GM12878 (cell line): ENCODE results near the gene CENPH. TPM values are rescaled to one million over a fixed set of nuclear protein-coding genes. Genes with fewer than 3 reads are reported as not detected.
A peak's percentile ranks its signal among the peaks of the same experiment; 100 is the strongest.

Experiments
- CBX5 ChIP-seq: sonication (generic); IDR thresholded peaks from 2 replicates; pipeline ENCODE4 v1.6.1; 2016; ENCODE audit warnings: low read depth, moderate library complexity, mild to moderate bottlenecking, inconsistent platforms
- CHD2 ChIP-seq: IDR thresholded peaks from 2 replicates; pipeline ENCODE4 v1.6.1; 2011; ENCODE audit warnings: low read depth, low read length, improper control_type of control experiment, borderline replicate concordance
- CREM ChIP-seq: IDR thresholded peaks from 2 replicates; pipeline ENCODE4 v1.6.1; 2014; ENCODE audit warnings: antibody characterized with exemption, low read depth
- PML ChIP-seq: IDR thresholded peaks from 2 replicates; pipeline ENCODE4 v1.6.1; 2012; ENCODE audit warnings: low read length, inconsistent platforms
- RCOR1 ChIP-seq: conservative IDR thresholded peaks from 2 replicates; pipeline ENCODE4 v1.6.1; 2012; ENCODE audit warnings: low read depth, low read length, improper control_type of control experiment
- TARDBP ChIP-seq: IDR thresholded peaks from 2 replicates; pipeline ENCODE4 v1.6.1; 2016; ENCODE audit warnings: borderline replicate concordance
- TBL1XR1 ChIP-seq: IDR thresholded peaks from 2 replicates; pipeline ENCODE4 v1.6.1; 2012; ENCODE audit warnings: low read depth, low read length, improper control_type of control experiment
- TCF12 ChIP-seq: IDR thresholded peaks from 2 replicates; pipeline ENCODE4 v1.6.1; 2011; ENCODE audit warnings: low read depth, mild to moderate bottlenecking, low read length
- ZZZ3 ChIP-seq: IDR thresholded peaks from 2 replicates; pipeline ENCODE4 v1.6.1; 2011; ENCODE audit warnings: low read depth; ENCODE audit not compliant: control insufficient read depth, insufficient read length
- polyA plus RNA-seq, 11 experiments: library from polyadenylated mRNA; depleted of rRNA in 4 of 11; unstranded in 6 of 11; stranded (reverse) in 5 of 11; fragments of >200 nt; fragmentation: Nextera tagmentation in 4 of 11; fragmentation: Illumina TruSeq in 1 of 11; extraction: Ambion mirVana in 4 of 11; extraction: Trizol in 1 of 11; gene quantifications; 1 replicate in 1 of 11; 2 replicates in 10 of 11; pipeline versions ENCODE4 v1.2.1 to v1.2.3, GENCODE V29; 2011 to 2016; ENCODE audit warnings: inconsistent platforms in 2 of 11, missing spikeins in 2 of 11, low read depth in 1 of 11
- total RNA-seq, 4 experiments: library from RNA; depleted of rRNA in 3 of 4; stranded (reverse); fragments of >200 nt in 3 of 4; fragmentation: Illumina TruSeq in 1 of 4; extraction: Trizol in 1 of 4; gene quantifications; 2 replicates each; pipeline versions ENCODE4 v1.2.1 to v1.2.3, GENCODE V29; 2013 to 2021
- TF ChIP-seq, protein P1 (sequence below): fragments of 150-350 bp; IDR thresholded peaks from 2 replicates; pipeline ENCODE4 v1.6.1; 2014; ENCODE audit warnings: mild to moderate bottlenecking, low read depth, low read length
- TF ChIP-seq, protein P2 (sequence below): IDR thresholded peaks from 2 replicates; pipeline ENCODE4 v1.6.1; 2011; ENCODE audit warnings: borderline replicate concordance, low read depth, mild to moderate bottlenecking, moderate library complexity, mixed read lengths, low read length; ENCODE audit not compliant: insufficient read depth; ENCODE audit errors: extremely low read length
- TF ChIP-seq, protein P3 (sequence below): IDR thresholded peaks from 2 replicates; pipeline ENCODE4 v1.6.1; 2012; ENCODE audit warnings: mild to moderate bottlenecking, low read depth, low read length
- TF ChIP-seq, protein P4 (sequence below): IDR thresholded peaks from 2 replicates; pipeline ENCODE4 v1.6.1; 2012; ENCODE audit warnings: low read depth, low read length, improper control_type of control experiment
- TF ChIP-seq, protein P5 (sequence below): fragments of 450-650 bp; IDR thresholded peaks from 2 replicates; pipeline ENCODE4 v1.6.1; 2016; ENCODE audit warnings: mild to moderate bottlenecking, moderate library complexity, borderline replicate concordance
- TF ChIP-seq, protein P6 (sequence below): fragments of 450-650 bp; IDR thresholded peaks from 2 replicates; pipeline ENCODE4 v1.6.1; 2017; ENCODE audit warnings: mild to moderate bottlenecking, low read depth, inconsistent platforms; ENCODE audit not compliant: poor library complexity, severe bottlenecking

The CENPH gene
- total and polyA plus RNA-seq, 10 of the 15 experiments (the other 5 are each of a cell fraction or from before 2014, with no cell fraction given) = 7.3 to 65.6 (median 45.9) TPM

DNA sequence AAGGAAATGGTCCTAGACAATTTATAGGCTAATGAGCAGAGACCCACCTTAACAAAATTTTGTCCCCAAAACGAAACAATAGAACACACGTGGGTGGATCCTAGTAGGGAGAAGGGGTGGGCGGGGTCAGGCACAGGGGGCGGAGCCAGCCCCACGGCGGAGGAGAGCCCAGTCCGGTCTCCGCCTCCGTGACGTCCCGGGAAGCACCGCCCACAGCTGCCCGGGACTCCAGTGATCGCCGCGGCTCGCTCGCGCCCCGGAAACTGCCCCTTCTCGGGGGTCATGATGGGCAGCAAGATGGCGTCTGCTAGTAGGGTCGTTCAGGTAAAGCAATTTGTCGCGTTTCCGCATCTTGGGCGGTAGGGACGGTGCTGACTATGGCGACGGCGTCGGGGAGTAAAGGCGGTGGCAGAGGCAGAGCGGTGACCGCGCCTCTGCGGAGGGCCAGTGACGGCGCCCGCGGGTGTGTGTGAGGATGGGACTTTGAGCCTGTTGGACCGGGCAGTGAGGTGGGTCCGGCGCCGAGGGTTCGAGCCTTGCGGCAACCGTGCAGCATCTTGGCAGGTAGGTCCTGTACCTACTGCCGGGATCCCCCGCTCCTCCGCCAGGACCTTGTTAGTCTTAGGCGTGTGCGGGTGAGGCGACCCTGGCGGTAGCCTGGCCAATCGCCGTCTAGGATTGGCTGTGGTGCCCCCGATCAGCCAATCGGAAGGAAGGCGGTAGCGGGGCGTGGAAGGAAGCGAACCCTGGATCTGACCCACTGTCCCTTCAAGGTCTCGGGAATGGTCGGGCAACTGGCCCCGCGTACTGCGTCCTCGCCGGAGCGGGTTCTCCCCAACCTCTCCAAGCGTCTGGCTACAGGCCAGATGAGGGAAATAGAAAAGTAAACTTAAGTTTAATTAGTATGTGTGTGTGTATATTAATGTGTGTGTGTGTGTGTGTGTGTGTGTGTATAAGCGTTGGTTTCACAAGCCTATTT is 28.5 kb downstream of the CENPH start (continued):
- peak; percentile 81 for TF ChIP-seq PML
- TF ChIP-seq, protein P1, sequence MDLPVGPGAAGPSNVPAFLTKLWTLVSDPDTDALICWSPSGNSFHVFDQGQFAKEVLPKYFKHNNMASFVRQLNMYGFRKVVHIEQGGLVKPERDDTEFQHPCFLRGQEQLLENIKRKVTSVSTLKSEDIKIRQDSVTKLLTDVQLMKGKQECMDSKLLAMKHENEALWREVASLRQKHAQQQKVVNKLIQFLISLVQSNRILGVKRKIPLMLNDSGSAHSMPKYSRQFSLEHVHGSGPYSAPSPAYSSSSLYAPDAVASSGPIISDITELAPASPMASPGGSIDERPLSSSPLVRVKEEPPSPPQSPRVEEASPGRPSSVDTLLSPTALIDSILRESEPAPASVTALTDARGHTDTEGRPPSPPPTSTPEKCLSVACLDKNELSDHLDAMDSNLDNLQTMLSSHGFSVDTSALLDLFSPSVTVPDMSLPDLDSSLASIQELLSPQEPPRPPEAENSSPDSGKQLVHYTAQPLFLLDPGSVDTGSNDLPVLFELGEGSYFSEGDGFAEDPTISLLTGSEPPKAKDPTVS = no peak
- no peak for TF ChIP-seq CBX5
- TF ChIP-seq, protein P2, sequence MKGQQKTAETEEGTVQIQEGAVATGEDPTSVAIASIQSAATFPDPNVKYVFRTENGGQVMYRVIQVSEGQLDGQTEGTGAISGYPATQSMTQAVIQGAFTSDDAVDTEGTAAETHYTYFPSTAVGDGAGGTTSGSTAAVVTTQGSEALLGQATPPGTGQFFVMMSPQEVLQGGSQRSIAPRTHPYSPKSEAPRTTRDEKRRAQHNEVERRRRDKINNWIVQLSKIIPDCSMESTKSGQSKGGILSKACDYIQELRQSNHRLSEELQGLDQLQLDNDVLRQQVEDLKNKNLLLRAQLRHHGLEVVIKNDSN = no peak
- no peak for TF ChIP-seq TBL1XR1
- no peak for TF ChIP-seq ZZZ3
- TF ChIP-seq, protein P3, sequence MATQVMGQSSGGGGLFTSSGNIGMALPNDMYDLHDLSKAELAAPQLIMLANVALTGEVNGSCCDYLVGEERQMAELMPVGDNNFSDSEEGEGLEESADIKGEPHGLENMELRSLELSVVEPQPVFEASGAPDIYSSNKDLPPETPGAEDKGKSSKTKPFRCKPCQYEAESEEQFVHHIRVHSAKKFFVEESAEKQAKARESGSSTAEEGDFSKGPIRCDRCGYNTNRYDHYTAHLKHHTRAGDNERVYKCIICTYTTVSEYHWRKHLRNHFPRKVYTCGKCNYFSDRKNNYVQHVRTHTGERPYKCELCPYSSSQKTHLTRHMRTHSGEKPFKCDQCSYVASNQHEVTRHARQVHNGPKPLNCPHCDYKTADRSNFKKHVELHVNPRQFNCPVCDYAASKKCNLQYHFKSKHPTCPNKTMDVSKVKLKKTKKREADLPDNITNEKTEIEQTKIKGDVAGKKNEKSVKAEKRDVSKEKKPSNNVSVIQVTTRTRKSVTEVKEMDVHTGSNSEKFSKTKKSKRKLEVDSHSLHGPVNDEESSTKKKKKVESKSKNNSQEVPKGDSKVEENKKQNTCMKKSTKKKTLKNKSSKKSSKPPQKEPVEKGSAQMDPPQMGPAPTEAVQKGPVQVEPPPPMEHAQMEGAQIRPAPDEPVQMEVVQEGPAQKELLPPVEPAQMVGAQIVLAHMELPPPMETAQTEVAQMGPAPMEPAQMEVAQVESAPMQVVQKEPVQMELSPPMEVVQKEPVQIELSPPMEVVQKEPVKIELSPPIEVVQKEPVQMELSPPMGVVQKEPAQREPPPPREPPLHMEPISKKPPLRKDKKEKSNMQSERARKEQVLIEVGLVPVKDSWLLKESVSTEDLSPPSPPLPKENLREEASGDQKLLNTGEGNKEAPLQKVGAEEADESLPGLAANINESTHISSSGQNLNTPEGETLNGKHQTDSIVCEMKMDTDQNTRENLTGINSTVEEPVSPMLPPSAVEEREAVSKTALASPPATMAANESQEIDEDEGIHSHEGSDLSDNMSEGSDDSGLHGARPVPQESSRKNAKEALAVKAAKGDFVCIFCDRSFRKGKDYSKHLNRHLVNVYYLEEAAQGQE = no peak
- TF ChIP-seq, protein P4, sequence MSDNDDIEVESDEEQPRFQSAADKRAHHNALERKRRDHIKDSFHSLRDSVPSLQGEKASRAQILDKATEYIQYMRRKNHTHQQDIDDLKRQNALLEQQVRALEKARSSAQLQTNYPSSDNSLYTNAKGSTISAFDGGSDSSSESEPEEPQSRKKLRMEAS = peak; percentile 44; the same call in 1 of the 2 replicates
- TF ChIP-seq, protein P5, sequence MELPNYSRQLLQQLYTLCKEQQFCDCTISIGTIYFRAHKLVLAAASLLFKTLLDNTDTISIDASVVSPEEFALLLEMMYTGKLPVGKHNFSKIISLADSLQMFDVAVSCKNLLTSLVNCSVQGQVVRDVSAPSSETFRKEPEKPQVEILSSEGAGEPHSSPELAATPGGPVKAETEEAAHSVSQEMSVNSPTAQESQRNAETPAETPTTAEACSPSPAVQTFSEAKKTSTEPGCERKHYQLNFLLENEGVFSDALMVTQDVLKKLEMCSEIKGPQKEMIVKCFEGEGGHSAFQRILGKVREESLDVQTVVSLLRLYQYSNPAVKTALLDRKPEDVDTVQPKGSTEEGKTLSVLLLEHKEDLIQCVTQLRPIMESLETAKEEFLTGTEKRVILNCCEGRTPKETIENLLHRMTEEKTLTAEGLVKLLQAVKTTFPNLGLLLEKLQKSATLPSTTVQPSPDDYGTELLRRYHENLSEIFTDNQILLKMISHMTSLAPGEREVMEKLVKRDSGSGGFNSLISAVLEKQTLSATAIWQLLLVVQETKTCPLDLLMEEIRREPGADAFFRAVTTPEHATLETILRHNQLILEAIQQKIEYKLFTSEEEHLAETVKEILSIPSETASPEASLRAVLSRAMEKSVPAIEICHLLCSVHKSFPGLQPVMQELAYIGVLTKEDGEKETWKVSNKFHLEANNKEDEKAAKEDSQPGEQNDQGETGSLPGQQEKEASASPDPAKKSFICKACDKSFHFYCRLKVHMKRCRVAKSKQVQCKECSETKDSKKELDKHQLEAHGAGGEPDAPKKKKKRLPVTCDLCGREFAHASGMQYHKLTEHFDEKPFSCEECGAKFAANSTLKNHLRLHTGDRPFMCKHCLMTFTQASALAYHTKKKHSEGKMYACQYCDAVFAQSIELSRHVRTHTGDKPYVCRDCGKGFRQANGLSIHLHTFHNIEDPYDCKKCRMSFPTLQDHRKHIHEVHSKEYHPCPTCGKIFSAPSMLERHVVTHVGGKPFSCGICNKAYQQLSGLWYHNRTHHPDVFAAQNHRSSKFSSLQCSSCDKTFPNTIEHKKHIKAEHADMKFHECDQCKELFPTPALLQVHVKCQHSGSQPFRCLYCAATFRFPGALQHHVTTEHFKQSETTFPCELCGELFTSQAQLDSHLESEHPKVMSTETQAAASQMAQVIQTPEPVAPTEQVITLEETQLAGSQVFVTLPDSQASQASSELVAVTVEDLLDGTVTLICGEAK = no peak
- peak; percentile 25; the same call in 1 of the 2 replicates for TF ChIP-seq CREM
- TF ChIP-seq, protein P6, sequence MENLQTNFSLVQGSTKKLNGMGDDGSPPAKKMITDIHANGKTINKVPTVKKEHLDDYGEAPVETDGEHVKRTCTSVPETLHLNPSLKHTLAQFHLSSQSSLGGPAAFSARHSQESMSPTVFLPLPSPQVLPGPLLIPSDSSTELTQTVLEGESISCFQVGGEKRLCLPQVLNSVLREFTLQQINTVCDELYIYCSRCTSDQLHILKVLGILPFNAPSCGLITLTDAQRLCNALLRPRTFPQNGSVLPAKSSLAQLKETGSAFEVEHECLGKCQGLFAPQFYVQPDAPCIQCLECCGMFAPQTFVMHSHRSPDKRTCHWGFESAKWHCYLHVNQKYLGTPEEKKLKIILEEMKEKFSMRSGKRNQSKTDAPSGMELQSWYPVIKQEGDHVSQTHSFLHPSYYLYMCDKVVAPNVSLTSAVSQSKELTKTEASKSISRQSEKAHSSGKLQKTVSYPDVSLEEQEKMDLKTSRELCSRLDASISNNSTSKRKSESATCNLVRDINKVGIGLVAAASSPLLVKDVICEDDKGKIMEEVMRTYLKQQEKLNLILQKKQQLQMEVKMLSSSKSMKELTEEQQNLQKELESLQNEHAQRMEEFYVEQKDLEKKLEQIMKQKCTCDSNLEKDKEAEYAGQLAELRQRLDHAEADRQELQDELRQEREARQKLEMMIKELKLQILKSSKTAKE = no peak
- no peak for TF ChIP-seq RCOR1
- 0 out of 2 replicates have a peak, but pooled peaks have one; percentile 34 for TF ChIP-seq TARDBP
- peak; percentile 55; the same call in 1 of the 2 replicates for TF ChIP-seq TCF12
- no peak; the same call in 1 of the 2 replicates for TF ChIP-seq CHD2
